Naive thymus-derived CD4-positive, alpha-beta T cell (primary cell): ENCODE results near the gene STPG2. TPM values are rescaled to one million over a fixed set of nuclear protein-coding genes. Genes with fewer than 3 reads are reported as not detected.

ENCODE experiments used
- ATAC-seq: fragments of 150-1000 bp; cut with Tn5 transposase; 2 replicates; pipeline ENCODE4 v1.10.0; 2021; ENCODE audit warnings: mild to moderate bottlenecking, moderate library complexity
- CTCF ChIA-PET: fragments of 350-600 bp; sonication (Branson Sonifier 250); formaldehyde crosslinking; loops from one replicate; lab custom pipeline; 2021; ENCODE audit warnings: antibody characterized with exemption; lab: Charles Lee
- POLR2A ChIA-PET: fragments of 350-600 bp; sonication (Branson Sonifier 250); formaldehyde crosslinking; loops from one replicate; lab custom pipeline; 2021; ENCODE audit warnings: antibody characterized with exemption, inconsistent platforms; lab: Charles Lee
- DNase-seq, 9 donors: peaks; one replicate each; pipeline versions ENCODE4 v3.0.0 to v3.0.0-alpha.2; 2020 to 2022; ENCODE audit warnings: mixed read lengths in 1 of 9
- H3K27ac ChIP-seq: one replicate; pipeline ENCODE4 v1.7.0; 2013; ENCODE audit warnings: mild to moderate bottlenecking, low read depth, low read length, moderate library complexity
- H3K27me3 ChIP-seq, 2 donors: one replicate each; pipeline ENCODE4 v1.7.0; 2013; ENCODE audit warnings: low read length in 2 of 2, mild to moderate bottlenecking in 2 of 2, moderate library complexity in 2 of 2; ENCODE audit not compliant: control insufficient read depth in 2 of 2, insufficient read depth in 2 of 2
- H3K36me3 ChIP-seq, 3 experiments: 1 replicate in 2 of 3; 2 replicates in 1 of 3; pipeline ENCODE4 v1.7.0; 2013; ENCODE audit warnings: low read length in 3 of 3, mild to moderate bottlenecking in 3 of 3, moderate library complexity in 1 of 3; ENCODE audit not compliant: insufficient read depth in 3 of 3, control insufficient read depth in 2 of 3
- H3K4me1 ChIP-seq, 2 donors: one replicate each; pipeline ENCODE4 v1.7.0; 2013; ENCODE audit warnings: low read length in 2 of 2, mild to moderate bottlenecking in 2 of 2, moderate library complexity in 1 of 2; ENCODE audit not compliant: control insufficient read depth in 2 of 2, insufficient read depth in 2 of 2
- H3K4me3 ChIP-seq: 2 replicates; pipeline ENCODE4 v1.7.0; 2013; ENCODE audit warnings: mild to moderate bottlenecking, low read length
- H3K9me3 ChIP-seq, 3 experiments: 1 replicate in 2 of 3; 2 replicates in 1 of 3; pipeline ENCODE4 v1.7.0; 2013; ENCODE audit warnings: low read length in 3 of 3; ENCODE audit not compliant: control insufficient read depth in 2 of 3
- H3K27ac Mint-ChIP-seq, 9 donors: one replicate each; pipeline ENCODE4 v1.8.0; 2020 to 2022; ENCODE audit warnings: mixed read lengths in 9 of 9, mild to moderate bottlenecking in 8 of 9, moderate library complexity in 5 of 9, inconsistent platforms in 2 of 9
- H3K27me3 Mint-ChIP-seq, 5 donors: one replicate each; pipeline ENCODE4 v1.8.0; 2021 to 2022; ENCODE audit warnings: mixed read lengths in 5 of 5, mild to moderate bottlenecking in 1 of 5
- H3K36me3 Mint-ChIP-seq, 5 donors: one replicate each; pipeline ENCODE4 v1.8.0; 2020 to 2022; ENCODE audit warnings: mixed read lengths in 5 of 5, mild to moderate bottlenecking in 3 of 5, inconsistent platforms in 1 of 5
- H3K4me1 Mint-ChIP-seq, 7 donors: one replicate each; pipeline ENCODE4 v1.8.0; 2020 to 2022; ENCODE audit warnings: mixed read lengths in 7 of 7, mild to moderate bottlenecking in 3 of 7, inconsistent platforms in 1 of 7
- H3K4me3 Mint-ChIP-seq, 10 donors: one replicate each; pipeline ENCODE4 v1.8.0; 2020 to 2022; ENCODE audit warnings: mild to moderate bottlenecking in 10 of 10, mixed read lengths in 10 of 10, moderate library complexity in 6 of 10, inconsistent platforms in 2 of 10
- H3K9me3 Mint-ChIP-seq, 11 donors: one replicate each; pipeline ENCODE4 v1.8.0; 2020 to 2022; ENCODE audit warnings: mixed read lengths in 11 of 11, mild to moderate bottlenecking in 4 of 11, inconsistent platforms in 1 of 11, moderate library complexity in 1 of 11
- intact Hi-C, 2 donors: fragments of 100-400 bp; cut with micrococcal nuclease; formaldehyde crosslinking; loops; one replicate each; pipeline ENCODE4 v1.15.1; 2023
- polyA plus RNA-seq, 2 donors: library from polyadenylated mRNA; unstranded; fragments of 300-500 nt; fragmentation: Illumina TruSeq; gene quantifications; one replicate each; pipeline ENCODE4 v1.2.3, GENCODE V29; 2021
- total RNA-seq, 6 experiments: library from RNA in 5 of 6; stranded (reverse) in 5 of 6; gene quantifications; 1 replicate in 5 of 6; 2 replicates in 1 of 6; pipeline ENCODE4 v1.2.3 and lab custom pipeline; 2021 to 2026

STPG2 gene
- total and polyA plus RNA-seq, 7 experiments from 2014 or later, result 0.19 to 0.47 (median 0.30) TPM; not detected in 3

GRCh38 chr4:97761445-97762114 lies 381.7 kb downstream of the STPG2 start:
- Mint-ChIP-seq H3K27ac (no peak overlapping the region), H3K36me3 (no peaks in the 10 kb centered on the region), H3K27me3 (no peaks in the 10 kb centered on the region), H3K9me3 (peaks cover 0 to 21% (median 2%) of the 10 kb centered on the region in 11 donors), H3K4me3 (no peak overlapping the region), H3K4me1 (no peaks in the 10 kb centered on the region)
- ATAC-seq (no peak), DNase-seq (no peak)
- intact Hi-C loops, result no loop called here
- no peak overlapping the region for H3K27ac ChIP-seq
- H3K4me3 ChIP-seq, result no peak overlapping the region
- H3K36me3 ChIP-seq, result no peaks in the 10 kb centered on the region
- H3K4me1 ChIP-seq, result no peaks in the 10 kb centered on the region
- H3K27me3 ChIP-seq, result no peaks in the 10 kb centered on the region
- no peaks in the 10 kb centered on the region for H3K9me3 ChIP-seq
- CTCF ChIA-PET, result no interaction called here
- POLR2A ChIA-PET, result no interaction called here

- POLR2A ChIA-PET, result no interaction called here
- no peaks in the 10 kb centered on the region for H3K4me1 ChIP-seq
- H3K4me3 Mint-ChIP-seq, result no peak overlapping the region
- intact Hi-C loops, result no loop called here
- no peaks in the 10 kb centered on the region for H3K27me3 ChIP-seq
- DNase-seq, result no peak
- H3K9me3 ChIP-seq, result no peaks in the 10 kb centered on the region
- no peak overlapping the region for H3K4me3 ChIP-seq
- ATAC-seq, result no peak
- H3K36me3 Mint-ChIP-seq, result no peaks in the 10 kb centered on the region
- H3K9me3 Mint-ChIP-seq, result peaks cover 0 to 21% (median 2%) of the 10 kb centered on the region in 11 donors
- CTCF ChIA-PET, result no interaction called here
- H3K27me3 Mint-ChIP-seq, result no peaks in the 10 kb centered on the region
- H3K36me3 ChIP-seq, result no peaks in the 10 kb centered on the region
- H3K4me1 Mint-ChIP-seq, result no peaks in the 10 kb centered on the region
- H3K27ac ChIP-seq, result no peak overlapping the region
- no peak overlapping the region for H3K27ac Mint-ChIP-seq
Measured at GRCh38 chr4:97759785-97760184, 383.5 kb downstream of the STPG2 start.

GRCh38 chr4:97752599-97752998 lies 390.7 kb downstream of the STPG2 start:
- H3K36me3 Mint-ChIP-seq, result no peaks in the 10 kb centered on the region
- POLR2A ChIA-PET, result no interaction called here
- no peaks in the 10 kb centered on the region for H3K36me3 ChIP-seq
- H3K9me3 ChIP-seq, result no peaks in the 10 kb centered on the region
- H3K4me3 ChIP-seq, result no peak overlapping the region
- ATAC-seq, result no peak
- H3K4me3 Mint-ChIP-seq, result no peak overlapping the region
- DNase-seq, result no peak
- CTCF ChIA-PET, result no interaction called here
- H3K4me1 ChIP-seq, result no peaks in the 10 kb centered on the region
- intact Hi-C loops, result no loop called here
- peaks cover 0 to 11% (median 0%) of the 10 kb centered on the region in 11 donors for H3K9me3 Mint-ChIP-seq
- no peak overlapping the region for H3K27ac Mint-ChIP-seq
- no peaks in the 10 kb centered on the region for H3K4me1 Mint-ChIP-seq
- H3K27me3 ChIP-seq, result no peaks in the 10 kb centered on the region
- H3K27ac ChIP-seq, result no peak overlapping the region
- H3K27me3 Mint-ChIP-seq, result no peaks in the 10 kb centered on the region

- POLR2A ChIA-PET, result no interaction called here
- CTCF ChIA-PET, result no interaction called here
- no peaks in the 10 kb centered on the region for H3K36me3 ChIP-seq
Measured at GRCh38 chr4:97747945-97748344, 395.3 kb downstream of the STPG2 start.

GRCh38 chr4:97720869-97721432 lies 422.3 kb downstream of the STPG2 start:
- ChIA-PET CTCF (no interaction called here), POLR2A (no interaction called here)
- Histone ChIP-seq H3K36me3 (no peaks in the 10 kb centered on the region), H3K4me1 (no peaks in the 10 kb centered on the region), H3K4me3 (no peak overlapping the region), H3K27me3 (no peaks in the 10 kb centered on the region), H3K27ac (no peak overlapping the region), H3K9me3 (no peaks in the 10 kb centered on the region)
- DNase-seq (no peak), ATAC-seq (no peak)
- Mint-ChIP-seq H3K36me3 (no peaks in the 10 kb centered on the region), H3K4me1 (no peaks in the 10 kb centered on the region), H3K27ac (no peak overlapping the region), H3K9me3 (peaks cover 0 to 8% (median 0%) of the 10 kb centered on the region in 11 donors), H3K4me3 (no peak overlapping the region), H3K27me3 (no peaks in the 10 kb centered on the region)
- intact Hi-C loops, result no loop called here

More at GRCh38 chr4:97747945-97748344, 395.3 kb downstream of the STPG2 start:
- Histone ChIP-seq H3K4me1 (no peaks in the 10 kb centered on the region), H3K9me3 (no peaks in the 10 kb centered on the region), H3K4me3 (no peak overlapping the region), H3K27ac (no peak overlapping the region), H3K27me3 (no peaks in the 10 kb centered on the region)
- intact Hi-C loops, result no loop called here
- H3K27me3 Mint-ChIP-seq, result no peaks in the 10 kb centered on the region
- no peaks in the 10 kb centered on the region for H3K36me3 Mint-ChIP-seq
- peaks cover 0 to 3% (median 0%) of the 10 kb centered on the region in 11 donors for H3K9me3 Mint-ChIP-seq
- H3K4me1 Mint-ChIP-seq, result no peaks in the 10 kb centered on the region
- ATAC-seq (no peak), DNase-seq (no peak)
- H3K27ac Mint-ChIP-seq, result no peak overlapping the region
- H3K4me3 Mint-ChIP-seq, result no peak overlapping the region

- peaks cover 3 to 40% (median 20%) of the 10 kb centered on the region in 11 donors for H3K9me3 Mint-ChIP-seq
- CTCF ChIA-PET, result no interaction called here
- H3K27ac ChIP-seq, result no peak overlapping the region
Measured at GRCh38 chr4:97691111-97691605, 452.1 kb downstream of the STPG2 start.

More at GRCh38 chr4:97691111-97691605, 452.1 kb downstream of the STPG2 start:
- H3K4me1 ChIP-seq, result no peaks in the 10 kb centered on the region
- no peak overlapping the region for H3K4me3 ChIP-seq
- H3K27me3 ChIP-seq, result no peaks in the 10 kb centered on the region
- Mint-ChIP-seq H3K36me3 (peaks cover 0 to 12% (median 0%) of the 10 kb centered on the region in 5 donors), H3K4me3 (no peak overlapping the region), H3K27ac (no peak overlapping the region), H3K27me3 (no peaks in the 10 kb centered on the region), H3K4me1 (no peaks in the 10 kb centered on the region)
- no peaks in the 10 kb centered on the region for H3K36me3 ChIP-seq
- H3K9me3 ChIP-seq, result no peaks in the 10 kb centered on the region
- DNase-seq (no peak), ATAC-seq (no peak)
- intact Hi-C loops, result no loop called here
- POLR2A ChIA-PET, result no interaction called here
